ENCODE measurements around the gene A3GALT2. TPM values are rescaled to one million over a fixed set of nuclear protein-coding genes. Genes with fewer than 3 reads are reported as not detected.

A3GALT2 gene
- polyA plus RNA-seq, 1 donor from 2014 or later: 0.35 TPM

DNA sequence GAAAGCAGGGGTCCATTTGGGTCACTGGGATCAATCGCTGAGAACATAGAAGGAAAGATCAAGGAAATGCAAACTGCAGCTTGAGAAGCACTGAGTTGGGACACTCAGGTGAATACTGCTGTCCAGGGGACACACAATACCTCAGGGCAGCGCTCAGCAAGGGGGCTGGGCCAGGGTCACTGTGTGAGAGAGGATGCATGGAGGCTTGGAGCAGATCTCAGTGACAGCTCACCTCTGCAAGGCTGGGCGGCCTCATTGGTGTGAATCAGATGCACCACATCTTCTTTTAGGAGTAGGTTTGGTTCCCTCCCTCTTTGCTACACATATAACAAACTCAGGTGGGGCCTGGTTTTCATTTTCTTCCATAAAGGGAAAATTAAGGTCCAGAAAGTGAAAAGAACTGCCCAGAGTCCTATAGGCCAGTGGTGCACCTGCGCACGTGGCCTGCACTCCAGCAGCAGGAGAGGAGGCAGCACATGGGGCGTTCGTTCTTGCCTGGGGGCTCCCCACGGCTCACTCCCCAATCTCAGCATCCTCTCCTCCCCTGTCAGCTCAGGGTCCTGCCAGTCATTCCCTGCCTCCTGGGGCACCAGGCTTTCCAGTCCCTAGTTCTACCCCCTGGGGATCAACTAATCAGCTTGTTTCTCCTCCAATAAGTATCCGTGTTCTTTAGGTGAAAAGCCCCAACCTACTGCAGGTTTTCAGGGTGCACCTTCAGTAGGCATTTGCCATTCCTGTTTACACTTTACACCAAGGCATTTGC lies 1.5 kb downstream of the A3GALT2 start:
- H3K79me2 ChIP-seq (replicated peaks; ENCODE audit: insufficient read depth, low read length): no peaks in the 10 kb centered on the region
- no peak overlapping the region for H3K4me2 ChIP-seq (ENCODE audit: low read length)
- H3K9ac ChIP-seq (ENCODE audit: low read length): no peak overlapping the region
- no peak overlapping the region for H2AFZ ChIP-seq (ENCODE audit: low read depth, low read length)
- H3K27me3 ChIP-seq (ENCODE audit: insufficient read depth, low read depth, low read length): no peaks in the 10 kb centered on the region
- H3F3A ChIP-seq (ENCODE audit: insufficient read depth, low read length, poor library complexity, severe bottlenecking): no peaks in the 10 kb centered on the region
- no peaks in the 10 kb centered on the region for H3K9me3 ChIP-seq (ENCODE audit: low read length)
- no peak overlapping the region for H3K27ac ChIP-seq (ENCODE audit: low read length)
- H4K20me1 ChIP-seq (ENCODE audit: insufficient read depth): no peaks in the 10 kb centered on the region
- TF ChIP-seq POLR2AphosphoS5 (IDR thresholded peaks at IDR 0.05): peak; percentile 7
- TF ChIP-seq, protein P1, sequence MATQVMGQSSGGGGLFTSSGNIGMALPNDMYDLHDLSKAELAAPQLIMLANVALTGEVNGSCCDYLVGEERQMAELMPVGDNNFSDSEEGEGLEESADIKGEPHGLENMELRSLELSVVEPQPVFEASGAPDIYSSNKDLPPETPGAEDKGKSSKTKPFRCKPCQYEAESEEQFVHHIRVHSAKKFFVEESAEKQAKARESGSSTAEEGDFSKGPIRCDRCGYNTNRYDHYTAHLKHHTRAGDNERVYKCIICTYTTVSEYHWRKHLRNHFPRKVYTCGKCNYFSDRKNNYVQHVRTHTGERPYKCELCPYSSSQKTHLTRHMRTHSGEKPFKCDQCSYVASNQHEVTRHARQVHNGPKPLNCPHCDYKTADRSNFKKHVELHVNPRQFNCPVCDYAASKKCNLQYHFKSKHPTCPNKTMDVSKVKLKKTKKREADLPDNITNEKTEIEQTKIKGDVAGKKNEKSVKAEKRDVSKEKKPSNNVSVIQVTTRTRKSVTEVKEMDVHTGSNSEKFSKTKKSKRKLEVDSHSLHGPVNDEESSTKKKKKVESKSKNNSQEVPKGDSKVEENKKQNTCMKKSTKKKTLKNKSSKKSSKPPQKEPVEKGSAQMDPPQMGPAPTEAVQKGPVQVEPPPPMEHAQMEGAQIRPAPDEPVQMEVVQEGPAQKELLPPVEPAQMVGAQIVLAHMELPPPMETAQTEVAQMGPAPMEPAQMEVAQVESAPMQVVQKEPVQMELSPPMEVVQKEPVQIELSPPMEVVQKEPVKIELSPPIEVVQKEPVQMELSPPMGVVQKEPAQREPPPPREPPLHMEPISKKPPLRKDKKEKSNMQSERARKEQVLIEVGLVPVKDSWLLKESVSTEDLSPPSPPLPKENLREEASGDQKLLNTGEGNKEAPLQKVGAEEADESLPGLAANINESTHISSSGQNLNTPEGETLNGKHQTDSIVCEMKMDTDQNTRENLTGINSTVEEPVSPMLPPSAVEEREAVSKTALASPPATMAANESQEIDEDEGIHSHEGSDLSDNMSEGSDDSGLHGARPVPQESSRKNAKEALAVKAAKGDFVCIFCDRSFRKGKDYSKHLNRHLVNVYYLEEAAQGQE (IDR thresholded peaks at IDR 0.05; ENCODE audit: borderline replicate concordance): no peak
- H3K9me2 ChIP-seq (ENCODE audit: insufficient read depth, low read length): no peaks in the 10 kb centered on the region
- H3K4me3 ChIP-seq (ENCODE audit: low read length): no peak overlapping the region
- peaks cover 8% of the 10 kb centered on the region for H3K36me3 ChIP-seq (ENCODE audit: insufficient read depth, low read length)

DNA sequence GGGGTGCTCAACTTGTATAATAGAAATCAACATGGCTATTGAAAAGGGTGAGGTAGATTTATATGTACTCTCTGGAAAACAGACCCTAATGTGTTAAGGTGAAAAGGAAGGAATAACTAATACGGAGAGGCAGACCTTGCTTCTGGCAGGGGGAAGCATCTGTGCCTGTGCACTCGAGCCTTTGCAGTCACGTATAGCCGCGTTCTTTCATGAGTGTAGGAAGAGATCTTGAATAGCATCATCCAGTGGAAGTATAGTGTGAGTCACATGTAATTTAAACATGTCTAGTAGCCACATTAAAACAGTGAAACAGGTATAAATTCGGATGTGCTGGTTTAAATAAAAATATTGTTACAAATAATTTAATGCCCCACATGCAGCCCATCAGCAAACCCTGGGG lies 3.0 kb downstream of the A3GALT2 start:
- no peaks in the 10 kb centered on the region for H3K27me3 ChIP-seq (ENCODE audit: insufficient read depth, low read depth, low read length)
- H3K9me3 ChIP-seq (ENCODE audit: low read length): no peaks in the 10 kb centered on the region
- H3K79me2 ChIP-seq (replicated peaks; ENCODE audit: insufficient read depth, low read length): no peaks in the 10 kb centered on the region
- H3K9ac ChIP-seq (ENCODE audit: low read length): no peak overlapping the region
- no peaks in the 10 kb centered on the region for H4K20me1 ChIP-seq (ENCODE audit: insufficient read depth)
- H3K27ac ChIP-seq (ENCODE audit: low read length): no peak overlapping the region
- TF ChIP-seq, protein P2, sequence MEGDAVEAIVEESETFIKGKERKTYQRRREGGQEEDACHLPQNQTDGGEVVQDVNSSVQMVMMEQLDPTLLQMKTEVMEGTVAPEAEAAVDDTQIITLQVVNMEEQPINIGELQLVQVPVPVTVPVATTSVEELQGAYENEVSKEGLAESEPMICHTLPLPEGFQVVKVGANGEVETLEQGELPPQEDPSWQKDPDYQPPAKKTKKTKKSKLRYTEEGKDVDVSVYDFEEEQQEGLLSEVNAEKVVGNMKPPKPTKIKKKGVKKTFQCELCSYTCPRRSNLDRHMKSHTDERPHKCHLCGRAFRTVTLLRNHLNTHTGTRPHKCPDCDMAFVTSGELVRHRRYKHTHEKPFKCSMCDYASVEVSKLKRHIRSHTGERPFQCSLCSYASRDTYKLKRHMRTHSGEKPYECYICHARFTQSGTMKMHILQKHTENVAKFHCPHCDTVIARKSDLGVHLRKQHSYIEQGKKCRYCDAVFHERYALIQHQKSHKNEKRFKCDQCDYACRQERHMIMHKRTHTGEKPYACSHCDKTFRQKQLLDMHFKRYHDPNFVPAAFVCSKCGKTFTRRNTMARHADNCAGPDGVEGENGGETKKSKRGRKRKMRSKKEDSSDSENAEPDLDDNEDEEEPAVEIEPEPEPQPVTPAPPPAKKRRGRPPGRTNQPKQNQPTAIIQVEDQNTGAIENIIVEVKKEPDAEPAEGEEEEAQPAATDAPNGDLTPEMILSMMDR (IDR thresholded peaks at IDR 0.05; ENCODE audit: poor library complexity, severe bottlenecking): no peak
- TF ChIP-seq TAF1 (IDR thresholded peaks at IDR 0.05; ENCODE audit: low read depth) (no peak), RAD21 (conservative IDR thresholded peaks at IDR 0.05) (no peak), EP300 (conservative IDR thresholded peaks at IDR 0.05; ENCODE audit: poor library complexity, severe bottlenecking) (no peak), MXI1 (conservative IDR thresholded peaks at IDR 0.05; ENCODE audit: poor library complexity, severe bottlenecking) (no peak), POLR2AphosphoS5 (IDR thresholded peaks at IDR 0.05) (no peak), EZH2 (IDR thresholded peaks at IDR 0.05; ENCODE audit: borderline replicate concordance, insufficient read depth, low read length, poor library complexity, severe bottlenecking) (no peak), SMC3 (conservative IDR thresholded peaks at IDR 0.05; ENCODE audit: poor library complexity) (no peak)
- TF ChIP-seq, protein P1 (IDR thresholded peaks at IDR 0.05; ENCODE audit: borderline replicate concordance): no peak
- H3K4me3 ChIP-seq (ENCODE audit: low read length): no peak overlapping the region
- no peak overlapping the region for H2AFZ ChIP-seq (ENCODE audit: low read depth, low read length)
- H3K9me2 ChIP-seq (ENCODE audit: insufficient read depth, low read length): no peaks in the 10 kb centered on the region
- H3K36me3 ChIP-seq (ENCODE audit: insufficient read depth, low read length): peaks cover 3% of the 10 kb centered on the region
- H3K4me2 ChIP-seq (ENCODE audit: low read length): no peak overlapping the region
- H3F3A ChIP-seq (ENCODE audit: insufficient read depth, low read length, poor library complexity, severe bottlenecking): no peaks in the 10 kb centered on the region
